SK-N-SH (cell line): ENCODE results near the gene UST. TPM values are rescaled to one million over a fixed set of nuclear protein-coding genes. Genes with fewer than 3 reads are reported as not detected.

Experiments used
- CTCF ChIA-PET: fragments of 300-600, 350-600 bp; formaldehyde crosslinking; extraction: SDS; loops from one replicate; lab custom pipeline; 2021; lab: Yijun Ruan, JAX
- POLR2A ChIA-PET: fragments of 350-600 bp; sonication (Branson Sonifier 250); formaldehyde crosslinking; extraction: SDS; loops from one replicate; lab custom pipeline; 2020; ENCODE audit warnings: antibody characterized with exemption, inconsistent platforms; lab: Yijun Ruan, JAX
- DNase-seq: peaks from one replicate; pipeline ENCODE4 v3.0.0; 2012
- H2AFZ ChIP-seq: fragments of 200-600 bp; sonication (generic); 2 replicates; pipeline ENCODE4 v1.8.1; 2016; ENCODE audit warnings: antibody characterized with exemption, mild to moderate bottlenecking, low read depth
- H3F3A ChIP-seq: fragments of 200-600 bp; sonication (generic); replicated peaks from 2 replicates; pipeline ENCODE3; 2016; ENCODE audit warnings: antibody characterized with exemption, mild to moderate bottlenecking; ENCODE audit not compliant: insufficient read depth
- H3K27ac ChIP-seq, 2 experiments: fragments of 200-500 bp in 1 of 2; fragments of 200-600 bp in 1 of 2; sonication (Bioruptor generic) in 1 of 2; sonication (generic), shearing (Covaris generic) in 1 of 2; 2 replicates each; pipeline versions ENCODE4 v1.5.1 to v1.6.1; 2014 to 2016; ENCODE audit warnings: low read depth in 2 of 2, inconsistent platforms in 1 of 2, low read length in 1 of 2, mild to moderate bottlenecking in 1 of 2, mixed read lengths in 1 of 2
- H3K27me3 ChIP-seq: fragments of 200-600 bp; sonication (generic), shearing (Covaris generic); 2 replicates; pipeline ENCODE4 v1.6.1; 2016; ENCODE audit warnings: mixed run types; ENCODE audit not compliant: insufficient read depth
- H3K36me3 ChIP-seq, 2 experiments: fragments of 200-500 bp in 1 of 2; fragments of 200-600 bp in 1 of 2; sonication (Bioruptor generic) in 1 of 2; sonication (generic) in 1 of 2; replicated peaks in 1 of 2; 2 replicates each; pipeline versions ENCODE3 to v1.5.1; 2014 to 2016; ENCODE audit warnings: low read length in 1 of 2, mild to moderate bottlenecking in 1 of 2; ENCODE audit not compliant: insufficient read depth in 2 of 2, control insufficient read depth in 1 of 2
- H3K4me1 ChIP-seq, 2 experiments: fragments of 200-500 bp in 1 of 2; fragments of 200-600 bp in 1 of 2; sonication (Bioruptor generic) in 1 of 2; sonication (generic), shearing (Covaris generic) in 1 of 2; 2 replicates each; pipeline versions ENCODE4 v1.5.1 to v1.6.1; 2014 to 2016; ENCODE audit warnings: low read depth in 1 of 2, low read length in 1 of 2, mixed run types in 1 of 2; ENCODE audit not compliant: insufficient read depth in 2 of 2, control insufficient read depth in 1 of 2
- H3K4me2 ChIP-seq: fragments of 200-600 bp; sonication (generic), shearing (Covaris generic); 2 replicates; pipeline ENCODE4 v1.6.1; 2017; ENCODE audit warnings: mixed run types
- H3K4me3 ChIP-seq, 2 experiments: fragments of 200-500 bp in 1 of 2; fragments of 200-600 bp in 1 of 2; sonication (Bioruptor generic) in 1 of 2; sonication (generic), shearing (Covaris generic) in 1 of 2; 2 replicates each; pipeline versions ENCODE4 v1.5.1 to v1.8.1; 2014 to 2016; ENCODE audit warnings: low read depth in 2 of 2, inconsistent platforms in 1 of 2, low read length in 1 of 2, mild to moderate bottlenecking in 1 of 2, mixed read lengths in 1 of 2, moderate library complexity in 1 of 2
- H3K79me2 ChIP-seq: fragments of 200-600 bp; sonication (generic); 2 replicates; pipeline ENCODE4 v1.8.1; 2017; ENCODE audit warnings: mild to moderate bottlenecking; ENCODE audit not compliant: insufficient read depth
- H3K9ac ChIP-seq: fragments of 200-600 bp; sonication (generic); 2 replicates; pipeline ENCODE4 v1.6.1; 2017; ENCODE audit warnings: mixed run types
- H3K9me2 ChIP-seq: fragments of 200-600 bp; sonication (generic); 2 replicates; pipeline ENCODE4 v1.6.1; 2017; ENCODE audit warnings: mixed run types
- H3K9me3 ChIP-seq: fragments of 200-600 bp; sonication (generic); 2 replicates; pipeline ENCODE4 v1.6.1; 2017; ENCODE audit warnings: mixed run types, mild to moderate bottlenecking, moderate library complexity
- H4K20me1 ChIP-seq: fragments of 200-600 bp; sonication (generic); 2 replicates; pipeline ENCODE4 v1.6.1; 2017; ENCODE audit warnings: mild to moderate bottlenecking, mixed run types; ENCODE audit not compliant: insufficient read depth
- EP300 ChIP-seq, 2 experiments: IDR thresholded peaks; 2 replicates each; pipeline versions ENCODE4 v1.4.0 to v1.6.1; 2012; ENCODE audit warnings: borderline replicate concordance in 1 of 2, low read depth in 1 of 2, low read length in 1 of 2
- FOXJ3 ChIP-seq: sonication (generic); formaldehyde crosslinking; IDR thresholded peaks from 2 replicates; pipeline ENCODE4 v1.5.1; 2020; ENCODE audit warnings: mild to moderate bottlenecking, missing genetic modification reagents
- JUND ChIP-seq: IDR thresholded peaks from 2 replicates; pipeline ENCODE4 v1.4.0; 2012
- MEF2A ChIP-seq: IDR thresholded peaks from 2 replicates; pipeline ENCODE4 v1.4.0; 2012; ENCODE audit warnings: low read depth, borderline replicate concordance
- NFIC ChIP-seq: IDR thresholded peaks from 2 replicates; pipeline ENCODE4 v1.4.0; 2012; ENCODE audit warnings: borderline replicate concordance
- RCOR1 ChIP-seq: fragments of 150-350 bp; IDR thresholded peaks from 2 replicates; pipeline ENCODE4 v1.6.1; 2017; ENCODE audit warnings: antibody characterized with exemption, low read length
- SIN3A ChIP-seq: IDR thresholded peaks from 2 replicates; pipeline ENCODE4 v1.6.1; 2012; ENCODE audit warnings: low read depth, mild to moderate bottlenecking, low read length, moderate library complexity, borderline replicate concordance
- TCF12 ChIP-seq: IDR thresholded peaks from 2 replicates; pipeline ENCODE4 v1.4.0; 2012
- YY1 ChIP-seq: IDR thresholded peaks from 2 replicates; pipeline ENCODE4 v1.4.0; 2012; ENCODE audit warnings: low read depth, mild to moderate bottlenecking
- WGBS: methylation state at CpG from one replicate; pipeline ENCODE4 v1.1.6; 2017; ENCODE audit warnings: low lambda C conversion rate; 5-methylcytosine and 5-hydroxymethylcytosine counted together
- polyA plus RNA-seq, 3 experiments: library from polyadenylated mRNA; depleted of rRNA; stranded (reverse); fragments of >200 nt; gene quantifications; 2 replicates each; pipeline ENCODE4 v1.2.3, GENCODE V29; 2012
- TF ChIP-seq, protein P1 (sequence below): IDR thresholded peaks from 2 replicates; pipeline ENCODE4; 2012
- TF ChIP-seq, protein P2 (sequence below): fragments of 150-350 bp; IDR thresholded peaks from 2 replicates; pipeline ENCODE4 v1.6.1; 2016; ENCODE audit warnings: mild to moderate bottlenecking, low read depth, low read length
- TF ChIP-seq, protein P3 (sequence below): IDR thresholded peaks from 2 replicates; pipeline ENCODE4 v1.4.0; 2012; ENCODE audit warnings: low read depth, borderline replicate concordance
- TF ChIP-seq, protein P4 (sequence below): IDR thresholded peaks from 2 replicates; pipeline ENCODE4 v1.4.0; 2012; ENCODE audit warnings: low read depth, borderline replicate concordance
- TF ChIP-seq, protein P5 (sequence below): IDR thresholded peaks from 2 replicates; pipeline ENCODE4 v1.6.1; 2012; ENCODE audit warnings: mild to moderate bottlenecking, low read depth, low read length, moderate library complexity

Gene UST
- polyA plus RNA-seq, 1 of the 3 experiments (the other 2 are of a cell fraction), result 1.7 TPM

DNA sequence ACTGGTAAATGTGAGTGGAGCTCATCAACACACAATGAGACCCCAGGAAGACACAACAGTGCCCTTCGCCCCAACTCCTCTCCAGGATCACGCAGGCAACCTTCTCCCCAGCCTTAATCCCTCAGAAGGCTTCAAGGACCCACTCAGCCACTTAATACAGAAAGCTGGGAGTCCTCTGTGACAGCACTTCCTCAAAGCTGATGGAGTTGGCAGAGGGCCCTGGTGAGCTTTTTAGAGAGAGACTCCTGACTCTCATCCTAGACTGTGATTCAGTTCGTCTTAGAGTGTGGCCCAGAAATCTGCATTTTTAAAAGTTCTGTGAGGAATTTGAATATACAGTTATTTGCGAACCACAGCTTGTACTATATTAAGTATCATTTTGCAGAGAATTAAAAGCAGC lies 187.7 kb downstream of the UST start:
- POLR2A ChIA-PET, result no interaction called here
- no peak for DNase-seq
- Histone ChIP-seq H4K20me1 (no peaks in the 10 kb centered on the region), H3K9me2 (no peaks in the 10 kb centered on the region), H2AFZ (no peak overlapping the region), H3K79me2 (no peaks in the 10 kb centered on the region), H3K4me2 (no peak overlapping the region), H3K4me1 (no peaks in the 10 kb centered on the region; a peak in 1 of 4 replicates), H3K9me3 (no peaks in the 10 kb centered on the region), H3F3A (peaks cover 9% of the 10 kb centered on the region), H3K9ac (no peak overlapping the region), H3K36me3 (no peaks in the 10 kb centered on the region), H3K27me3 (0 out of 2 replicates have a peak, but pooled peaks cover 4% of the 10 kb centered on the region), H3K27ac (0 out of 4 replicates have a peak overlapping the region, but pooled peaks of 1 of the 2 experiments have one; percentile 7), H3K4me3 (no peak overlapping the region)
- 0 out of 2 replicates have a peak, but pooled peaks have one; percentile 16 for TF ChIP-seq NFIC
- TF ChIP-seq, protein P1, sequence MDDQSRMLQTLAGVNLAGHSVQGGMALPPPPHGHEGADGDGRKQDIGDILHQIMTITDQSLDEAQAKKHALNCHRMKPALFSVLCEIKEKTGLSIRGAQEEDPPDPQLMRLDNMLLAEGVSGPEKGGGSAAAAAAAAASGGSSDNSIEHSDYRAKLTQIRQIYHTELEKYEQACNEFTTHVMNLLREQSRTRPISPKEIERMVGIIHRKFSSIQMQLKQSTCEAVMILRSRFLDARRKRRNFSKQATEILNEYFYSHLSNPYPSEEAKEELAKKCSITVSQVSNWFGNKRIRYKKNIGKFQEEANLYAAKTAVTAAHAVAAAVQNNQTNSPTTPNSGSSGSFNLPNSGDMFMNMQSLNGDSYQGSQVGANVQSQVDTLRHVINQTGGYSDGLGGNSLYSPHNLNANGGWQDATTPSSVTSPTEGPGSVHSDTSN, result no peak
- CTCF ChIA-PET, result interaction anchor here (1.1 to 1.4 kb wide), 2 partner anchors 11 to 356 kb away, joined by 3 read pairs; no protein-coding TSS in a partner anchor
- WGBS, result 11% methylated on average over 3 of the region's 4 CpGs

DNA sequence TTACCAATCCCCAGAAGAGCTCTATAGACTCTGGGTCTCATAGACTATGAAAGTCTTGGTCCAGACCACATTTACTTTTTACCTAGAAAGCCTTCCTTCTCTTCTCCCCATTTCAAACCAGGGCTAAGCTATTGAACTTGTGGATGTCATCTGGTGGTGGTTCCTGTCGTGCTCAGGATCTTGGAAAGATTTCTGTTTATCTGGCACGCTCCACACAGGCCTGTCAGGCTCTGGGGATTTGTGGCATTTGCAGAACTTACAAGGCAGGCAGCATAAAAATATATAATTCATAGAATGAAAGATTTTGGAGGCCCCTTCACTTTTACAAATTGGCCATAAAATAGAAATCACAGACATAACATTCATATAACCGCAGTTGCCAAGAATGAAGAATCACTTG lies 188.1 kb downstream of the UST start:
- no peaks in the 10 kb centered on the region for H3K9me3 ChIP-seq
- no peak overlapping the region for H3K4me2 ChIP-seq
- no peaks in the 10 kb centered on the region; a peak in 1 of 4 replicates for H3K4me1 ChIP-seq
- H3K79me2 ChIP-seq, result no peaks in the 10 kb centered on the region
- H3K9me2 ChIP-seq, result no peaks in the 10 kb centered on the region
- H3F3A ChIP-seq, result peaks cover 9% of the 10 kb centered on the region
- ChIA-PET POLR2A (no interaction called here), CTCF (interaction anchor here (1.1 to 1.4 kb wide), 2 partner anchors 11 to 357 kb away, joined by 3 read pairs; no protein-coding TSS in a partner anchor)
- peaks cover 4% of the 10 kb centered on the region; the same call in 1 of the 2 replicates for H3K27me3 ChIP-seq
- no peaks in the 10 kb centered on the region for H3K36me3 ChIP-seq
- 0 out of 4 replicates have a peak overlapping the region, but pooled peaks of 1 of the 2 experiments have one; percentile 7 for H3K27ac ChIP-seq
- DNase-seq, result no peak
- 24% methylated on average over 3 of the region's 3 CpGs for WGBS
- no peak overlapping the region for H2AFZ ChIP-seq
- no peak overlapping the region for H3K9ac ChIP-seq
- no peak for TF ChIP-seq JUND
- TF ChIP-seq TCF12, result no peak
- no peak for TF ChIP-seq SIN3A
- TF ChIP-seq, protein P2, sequence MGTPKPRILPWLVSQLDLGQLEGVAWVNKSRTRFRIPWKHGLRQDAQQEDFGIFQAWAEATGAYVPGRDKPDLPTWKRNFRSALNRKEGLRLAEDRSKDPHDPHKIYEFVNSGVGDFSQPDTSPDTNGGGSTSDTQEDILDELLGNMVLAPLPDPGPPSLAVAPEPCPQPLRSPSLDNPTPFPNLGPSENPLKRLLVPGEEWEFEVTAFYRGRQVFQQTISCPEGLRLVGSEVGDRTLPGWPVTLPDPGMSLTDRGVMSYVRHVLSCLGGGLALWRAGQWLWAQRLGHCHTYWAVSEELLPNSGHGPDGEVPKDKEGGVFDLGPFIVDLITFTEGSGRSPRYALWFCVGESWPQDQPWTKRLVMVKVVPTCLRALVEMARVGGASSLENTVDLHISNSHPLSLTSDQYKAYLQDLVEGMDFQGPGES, result no peak
- TF ChIP-seq, protein P3, sequence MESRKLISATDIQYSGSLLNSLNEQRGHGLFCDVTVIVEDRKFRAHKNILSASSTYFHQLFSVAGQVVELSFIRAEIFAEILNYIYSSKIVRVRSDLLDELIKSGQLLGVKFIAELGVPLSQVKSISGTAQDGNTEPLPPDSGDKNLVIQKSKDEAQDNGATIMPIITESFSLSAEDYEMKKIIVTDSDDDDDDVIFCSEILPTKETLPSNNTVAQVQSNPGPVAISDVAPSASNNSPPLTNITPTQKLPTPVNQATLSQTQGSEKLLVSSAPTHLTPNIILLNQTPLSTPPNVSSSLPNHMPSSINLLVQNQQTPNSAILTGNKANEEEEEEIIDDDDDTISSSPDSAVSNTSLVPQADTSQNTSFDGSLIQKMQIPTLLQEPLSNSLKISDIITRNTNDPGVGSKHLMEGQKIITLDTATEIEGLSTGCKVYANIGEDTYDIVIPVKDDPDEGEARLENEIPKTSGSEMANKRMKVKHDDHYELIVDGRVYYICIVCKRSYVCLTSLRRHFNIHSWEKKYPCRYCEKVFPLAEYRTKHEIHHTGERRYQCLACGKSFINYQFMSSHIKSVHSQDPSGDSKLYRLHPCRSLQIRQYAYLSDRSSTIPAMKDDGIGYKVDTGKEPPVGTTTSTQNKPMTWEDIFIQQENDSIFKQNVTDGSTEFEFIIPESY, result no peak
- no peak for TF ChIP-seq EP300 (IDR thresholded peaks at IDR 0.05; ENCODE audit: borderline replicate concordance in 1 of 2, low read depth in 1 of 2, low read length in 1 of 2)
- TF ChIP-seq, protein P4, sequence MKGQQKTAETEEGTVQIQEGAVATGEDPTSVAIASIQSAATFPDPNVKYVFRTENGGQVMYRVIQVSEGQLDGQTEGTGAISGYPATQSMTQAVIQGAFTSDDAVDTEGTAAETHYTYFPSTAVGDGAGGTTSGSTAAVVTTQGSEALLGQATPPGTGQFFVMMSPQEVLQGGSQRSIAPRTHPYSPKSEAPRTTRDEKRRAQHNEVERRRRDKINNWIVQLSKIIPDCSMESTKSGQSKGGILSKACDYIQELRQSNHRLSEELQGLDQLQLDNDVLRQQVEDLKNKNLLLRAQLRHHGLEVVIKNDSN, result no peak
- TF ChIP-seq MEF2A, result no peak
- TF ChIP-seq, protein P5, sequence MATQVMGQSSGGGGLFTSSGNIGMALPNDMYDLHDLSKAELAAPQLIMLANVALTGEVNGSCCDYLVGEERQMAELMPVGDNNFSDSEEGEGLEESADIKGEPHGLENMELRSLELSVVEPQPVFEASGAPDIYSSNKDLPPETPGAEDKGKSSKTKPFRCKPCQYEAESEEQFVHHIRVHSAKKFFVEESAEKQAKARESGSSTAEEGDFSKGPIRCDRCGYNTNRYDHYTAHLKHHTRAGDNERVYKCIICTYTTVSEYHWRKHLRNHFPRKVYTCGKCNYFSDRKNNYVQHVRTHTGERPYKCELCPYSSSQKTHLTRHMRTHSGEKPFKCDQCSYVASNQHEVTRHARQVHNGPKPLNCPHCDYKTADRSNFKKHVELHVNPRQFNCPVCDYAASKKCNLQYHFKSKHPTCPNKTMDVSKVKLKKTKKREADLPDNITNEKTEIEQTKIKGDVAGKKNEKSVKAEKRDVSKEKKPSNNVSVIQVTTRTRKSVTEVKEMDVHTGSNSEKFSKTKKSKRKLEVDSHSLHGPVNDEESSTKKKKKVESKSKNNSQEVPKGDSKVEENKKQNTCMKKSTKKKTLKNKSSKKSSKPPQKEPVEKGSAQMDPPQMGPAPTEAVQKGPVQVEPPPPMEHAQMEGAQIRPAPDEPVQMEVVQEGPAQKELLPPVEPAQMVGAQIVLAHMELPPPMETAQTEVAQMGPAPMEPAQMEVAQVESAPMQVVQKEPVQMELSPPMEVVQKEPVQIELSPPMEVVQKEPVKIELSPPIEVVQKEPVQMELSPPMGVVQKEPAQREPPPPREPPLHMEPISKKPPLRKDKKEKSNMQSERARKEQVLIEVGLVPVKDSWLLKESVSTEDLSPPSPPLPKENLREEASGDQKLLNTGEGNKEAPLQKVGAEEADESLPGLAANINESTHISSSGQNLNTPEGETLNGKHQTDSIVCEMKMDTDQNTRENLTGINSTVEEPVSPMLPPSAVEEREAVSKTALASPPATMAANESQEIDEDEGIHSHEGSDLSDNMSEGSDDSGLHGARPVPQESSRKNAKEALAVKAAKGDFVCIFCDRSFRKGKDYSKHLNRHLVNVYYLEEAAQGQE, result no peak
- TF ChIP-seq RCOR1, result no peak
- TF ChIP-seq YY1, result no peak
- TF ChIP-seq FOXJ3, result no peak
- H4K20me1 ChIP-seq, result no peaks in the 10 kb centered on the region
- H3K4me3 ChIP-seq, result no peak overlapping the region
